Caco-2 (cell line): ENCODE data around the gene HNRNPH3. TPM values are rescaled to one million over a fixed set of nuclear protein-coding genes. Genes with fewer than 3 reads are reported as not detected.

ENCODE experiments used
- BruUV-seq: library from RNA; stranded (reverse); fragments of 400-500 nt; replicated peaks from 2 replicates; lab custom pipeline; 2021; lab: Mats Ljungman, UMichigan
- CTCF ChIA-PET: fragments of 300-600 bp; sonication (Branson Sonifier 250); formaldehyde crosslinking; loops from one replicate; lab custom pipeline; 2022; ENCODE audit warnings: antibody characterized with exemption; lab: Charles Lee
- POLR2A ChIA-PET: fragments of 300-600 bp; sonication (Branson Sonifier 250); formaldehyde crosslinking; loops from one replicate; lab custom pipeline; 2022; ENCODE audit warnings: antibody characterized with exemption; lab: Charles Lee
- DNase-seq, 2 experiments: peaks; one replicate each; pipeline versions ENCODE4 v3.0.0 to v3.0.0-alpha.2; 2020 to 2022
- H3K27me3 ChIP-seq: replicated peaks from 2 replicates; pipeline ENCODE4 v1.6.0; 2011; ENCODE audit warnings: low read length; ENCODE audit not compliant: control insufficient read depth, insufficient read depth
- H3K36me3 ChIP-seq: 2 replicates; pipeline ENCODE4 v1.5.1; 2011; ENCODE audit warnings: low read length; ENCODE audit not compliant: control insufficient read depth, insufficient read depth
- H3K4me1 ChIP-seq: fragments of 250-450 bp; sonication (Bioruptor Pico); 2 replicates; pipeline ENCODE4 v1.5.1; 2020; ENCODE audit warnings: mild to moderate bottlenecking
- H3K4me3 ChIP-seq: 2 replicates; pipeline ENCODE4 v1.5.1; 2011; ENCODE audit warnings: low read depth, mild to moderate bottlenecking, control low read depth, low read length
- H3K9me3 ChIP-seq: fragments of 250-450 bp; sonication (Bioruptor Pico); 2 replicates; pipeline ENCODE4 v1.5.1; 2020; ENCODE audit warnings: mild to moderate bottlenecking, moderate library complexity
- H3K27ac Mint-ChIP-seq: one replicate; pipeline ENCODE4 v1.8.0; 2022; ENCODE audit warnings: mixed read lengths; ENCODE audit not compliant: unreplicated experiment
- H3K27me3 Mint-ChIP-seq: one replicate; pipeline ENCODE4 v1.8.0; 2022; ENCODE audit warnings: mixed read lengths; ENCODE audit not compliant: insufficient read depth, unreplicated experiment
- H3K36me3 Mint-ChIP-seq: one replicate; pipeline ENCODE4 v1.8.0; 2022; ENCODE audit warnings: mild to moderate bottlenecking, mixed read lengths; ENCODE audit not compliant: insufficient read depth, unreplicated experiment
- H3K4me1 Mint-ChIP-seq: one replicate; pipeline ENCODE4 v1.8.0; 2022; ENCODE audit warnings: low read depth, mixed read lengths; ENCODE audit not compliant: unreplicated experiment
- H3K4me3 Mint-ChIP-seq: one replicate; pipeline ENCODE4 v1.8.0; 2022; ENCODE audit warnings: mild to moderate bottlenecking, moderate library complexity, mixed read lengths; ENCODE audit not compliant: unreplicated experiment
- H3K9me3 Mint-ChIP-seq: one replicate; pipeline ENCODE4 v1.8.0; 2022; ENCODE audit warnings: mixed read lengths; ENCODE audit not compliant: unreplicated experiment
- intact Hi-C: fragments of 100-400 bp; cut with micrococcal nuclease; formaldehyde crosslinking; loops from one replicate; pipeline ENCODE4 v1.10.0; 2022; ENCODE audit not compliant: unreplicated experiment
- total RNA-seq: library from RNA; stranded (reverse); gene quantifications from 2 replicates; pipeline ENCODE4 v1.2.3, GENCODE V29; 2022
- TF ChIP-seq, protein P1 (sequence below), 2 experiments: fragments of 200-600 bp in 1 of 2; IDR thresholded peaks; 1 replicate in 1 of 2; 2 replicates in 1 of 2; pipeline versions ENCODE4 v1.5.1 to v1.8.0; 2011 to 2022; ENCODE audit warnings: antibody characterized with exemption in 1 of 2, control low read depth in 1 of 2, inconsistent platforms in 1 of 2, low read depth in 1 of 2, low read length in 1 of 2, mild to moderate bottlenecking in 1 of 2, moderate library complexity in 1 of 2; ENCODE audit not compliant: insufficient read depth in 1 of 2, severe bottlenecking in 1 of 2, unreplicated experiment in 1 of 2

Gene HNRNPH3
- total RNA-seq, 1 experiment from 2014 or later: 262 TPM

DNA sequence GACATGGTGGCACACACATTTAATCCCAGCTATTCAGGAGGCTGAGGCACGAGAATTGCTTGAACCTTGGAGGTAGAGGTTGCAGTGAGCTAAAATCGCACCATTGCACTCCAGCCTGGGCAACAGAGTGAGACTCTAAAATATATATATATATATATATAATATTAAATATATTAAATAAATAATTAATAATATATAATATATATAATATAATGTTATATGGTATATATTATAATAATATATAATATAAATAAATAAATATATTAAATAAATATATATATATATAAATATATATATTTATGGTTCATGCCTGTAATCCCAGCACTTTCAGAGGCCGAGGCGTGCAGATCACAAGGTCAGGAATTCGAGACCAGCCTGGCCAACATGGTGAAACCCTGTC, 34.7 kb downstream of the HNRNPH3 start:
- no peak overlapping the region for H3K27ac Mint-ChIP-seq
- no peaks in the 10 kb centered on the region for H3K4me1 ChIP-seq
- no peak for DNase-seq
- no peaks in the 10 kb centered on the region for H3K27me3 Mint-ChIP-seq
- no peaks in the 10 kb centered on the region for H3K9me3 Mint-ChIP-seq
- H3K36me3 Mint-ChIP-seq: peaks cover 70% of the 10 kb centered on the region
- H3K9me3 ChIP-seq: peaks cover under 1% of the 10 kb centered on the region; the same call in 1 of the 2 replicates
- H3K27me3 ChIP-seq: no peaks in the 10 kb centered on the region
- ChIA-PET CTCF (no interaction called here), POLR2A (no interaction called here)
- no peaks in the 10 kb centered on the region for H3K4me1 Mint-ChIP-seq
- no TSS peak for BruUV-seq
- no peak overlapping the region for H3K4me3 Mint-ChIP-seq
- H3K36me3 ChIP-seq: peaks cover 7% of the 10 kb centered on the region
- no peak overlapping the region for H3K4me3 ChIP-seq
- intact Hi-C loops: no loop called here
- TF ChIP-seq, protein P1, sequence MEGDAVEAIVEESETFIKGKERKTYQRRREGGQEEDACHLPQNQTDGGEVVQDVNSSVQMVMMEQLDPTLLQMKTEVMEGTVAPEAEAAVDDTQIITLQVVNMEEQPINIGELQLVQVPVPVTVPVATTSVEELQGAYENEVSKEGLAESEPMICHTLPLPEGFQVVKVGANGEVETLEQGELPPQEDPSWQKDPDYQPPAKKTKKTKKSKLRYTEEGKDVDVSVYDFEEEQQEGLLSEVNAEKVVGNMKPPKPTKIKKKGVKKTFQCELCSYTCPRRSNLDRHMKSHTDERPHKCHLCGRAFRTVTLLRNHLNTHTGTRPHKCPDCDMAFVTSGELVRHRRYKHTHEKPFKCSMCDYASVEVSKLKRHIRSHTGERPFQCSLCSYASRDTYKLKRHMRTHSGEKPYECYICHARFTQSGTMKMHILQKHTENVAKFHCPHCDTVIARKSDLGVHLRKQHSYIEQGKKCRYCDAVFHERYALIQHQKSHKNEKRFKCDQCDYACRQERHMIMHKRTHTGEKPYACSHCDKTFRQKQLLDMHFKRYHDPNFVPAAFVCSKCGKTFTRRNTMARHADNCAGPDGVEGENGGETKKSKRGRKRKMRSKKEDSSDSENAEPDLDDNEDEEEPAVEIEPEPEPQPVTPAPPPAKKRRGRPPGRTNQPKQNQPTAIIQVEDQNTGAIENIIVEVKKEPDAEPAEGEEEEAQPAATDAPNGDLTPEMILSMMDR (IDR thresholded peaks at IDR 0.05; ENCODE audit: insufficient read depth in 1 of 2, low read depth in 1 of 2, low read length in 1 of 2, severe bottlenecking in 1 of 2, unreplicated experiment in 1 of 2): no peak

DNA sequence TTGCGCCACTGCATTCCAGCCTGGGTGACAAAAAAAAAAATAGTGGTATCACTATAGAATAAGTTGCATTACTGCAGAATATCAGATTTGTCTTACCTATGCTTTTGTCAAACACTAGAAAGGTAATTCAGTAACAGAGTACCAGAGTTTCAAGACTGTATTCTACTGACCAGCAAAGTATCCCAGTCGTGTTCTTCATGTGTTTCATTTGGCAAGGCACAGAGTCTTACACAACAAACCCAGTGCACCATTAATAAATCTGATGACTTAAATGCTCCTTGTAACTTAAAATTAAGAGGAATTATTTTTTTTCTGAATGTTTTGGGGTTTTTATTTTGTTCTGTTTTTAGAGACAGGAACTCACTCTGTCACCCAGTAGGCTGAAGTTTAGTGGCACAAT, 35.3 kb downstream of the HNRNPH3 start:
- Mint-ChIP-seq H3K36me3 (peaks cover 70% of the 10 kb centered on the region), H3K4me3 (no peak overlapping the region), H3K4me1 (no peaks in the 10 kb centered on the region), H3K27ac (no peak overlapping the region), H3K9me3 (no peaks in the 10 kb centered on the region), H3K27me3 (no peaks in the 10 kb centered on the region)
- TF ChIP-seq, protein P1 (IDR thresholded peaks at IDR 0.05; ENCODE audit: insufficient read depth in 1 of 2, low read depth in 1 of 2, low read length in 1 of 2, severe bottlenecking in 1 of 2, unreplicated experiment in 1 of 2): no peak
- peaks cover 5% of the 10 kb centered on the region; the same call in 1 of the 2 replicates for H3K9me3 ChIP-seq
- H3K36me3 ChIP-seq: peaks cover 7% of the 10 kb centered on the region
- POLR2A ChIA-PET: no interaction called here
- H3K27me3 ChIP-seq: no peaks in the 10 kb centered on the region
- CTCF ChIA-PET: no interaction called here
- H3K4me1 ChIP-seq: no peaks in the 10 kb centered on the region
- intact Hi-C loops: no loop called here
- H3K4me3 ChIP-seq: no peak overlapping the region
- DNase-seq: no peak
- no TSS peak for BruUV-seq

DNA sequence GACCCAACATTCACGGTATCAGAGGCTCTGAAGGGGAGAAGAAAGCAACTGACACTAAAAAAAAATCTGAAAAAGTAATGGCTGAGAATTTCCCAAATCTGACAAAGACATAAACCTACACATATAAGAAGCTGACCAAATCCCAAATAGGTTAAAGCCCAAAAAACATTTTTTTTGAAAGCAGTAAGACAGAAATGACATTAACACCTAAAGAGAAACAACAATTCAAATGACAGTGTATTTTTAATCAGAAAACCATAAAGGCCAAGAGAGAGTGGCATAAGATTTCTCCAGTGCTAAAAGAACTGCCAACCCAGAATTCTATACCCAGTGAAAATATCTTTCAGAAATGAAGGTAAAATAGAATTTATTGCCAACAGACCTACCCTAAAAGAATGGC, 39.7 kb downstream of the HNRNPH3 start:
- H3K4me3 Mint-ChIP-seq: no peak overlapping the region
- ChIA-PET POLR2A (interaction anchor here (0.6 kb wide), 1 partner anchor 111 kb away, joined by 3 read pairs; no protein-coding TSS in a partner anchor), CTCF (interaction anchor here (0.6 kb wide), 1 partner anchor 548 kb away, joined by 4 read pairs; no protein-coding TSS in a partner anchor)
- Histone ChIP-seq H3K9me3 (peaks cover 14% of the 10 kb centered on the region), H3K4me1 (no peaks in the 10 kb centered on the region), H3K4me3 (no peak overlapping the region), H3K36me3 (peaks cover 8% of the 10 kb centered on the region), H3K27me3 (no peaks in the 10 kb centered on the region)
- no peak overlapping the region for H3K27ac Mint-ChIP-seq
- H3K36me3 Mint-ChIP-seq: peaks cover 74% of the 10 kb centered on the region
- intact Hi-C loops: no loop called here
- peaks cover 22% of the 10 kb centered on the region for H3K9me3 Mint-ChIP-seq
- H3K27me3 Mint-ChIP-seq: no peaks in the 10 kb centered on the region
- H3K4me1 Mint-ChIP-seq: no peaks in the 10 kb centered on the region
- TF ChIP-seq, protein P1 (IDR thresholded peaks at IDR 0.05; ENCODE audit: insufficient read depth in 1 of 2, low read depth in 1 of 2, low read length in 1 of 2, severe bottlenecking in 1 of 2, unreplicated experiment in 1 of 2): no peak
- no TSS peak for BruUV-seq
- DNase-seq: no peak
